GM21423 (cell line): Measurements from ENCODE around the gene SYTL1.

ENCODE experiments used
- ATAC-seq: cut with Tn5 transposase; IDR thresholded peaks from one replicate; pipeline ENCODE4 v1.9.1; 2021; ENCODE audit warnings: mild to moderate bottlenecking, moderate library complexity; ENCODE audit not compliant: unreplicated experiment

The SYTL1 gene

GRCh38 chr1:27363766-27364695, 22.2 kb downstream of the SYTL1 start:
- no peak for ATAC-seq

GRCh38 chr1:27364696-27365371, 23.0 kb downstream of the SYTL1 start:
- no peak for ATAC-seq

- ATAC-seq, result no peak
Observed at GRCh38 chr1:27365372-27366112, 23.7 kb downstream of the SYTL1 start.

- ATAC-seq, result no peak
Observed at GRCh38 chr1:27366113-27366410, 24.2 kb downstream of the SYTL1 start.

GRCh38 chr1:27366411-27367159, 24.8 kb downstream of the SYTL1 start, which contains the start of gene MAP3K6:
Gene MAP3K6 (minus strand): TSS chr1:27366961. CDS start chr1:27366597, 364 bp downstream.
- no peak for ATAC-seq

- ATAC-seq, result no peak
Observed at GRCh38 chr1:27367160-27367650, 25.4 kb downstream of the SYTL1 start.

- ATAC-seq, result no peak
Observed at GRCh38 chr1:27368869-27369582, 27.2 kb downstream of the SYTL1 start.

- ATAC-seq, result no peak
Observed at GRCh38 chr1:27372022-27372807, 30.4 kb downstream of the SYTL1 start.

- no peak for ATAC-seq
Observed at GRCh38 chr1:27372808-27373690, 31.2 kb downstream of the SYTL1 start.

- ATAC-seq, result no peak
Observed at GRCh38 chr1:27374362-27375086, 32.7 kb downstream of the SYTL1 start, which contains the start of gene FCN3. Gene FCN3 (minus strand): TSS chr1:27374824. CDS start chr1:27374818, 6 bp downstream.

- no peak for ATAC-seq
Observed at GRCh38 chr1:27377760-27378495, 36.1 kb downstream of the SYTL1 start.

- no peak for ATAC-seq
Observed at GRCh38 chr1:27379564-27380122, 37.8 kb downstream of the SYTL1 start.

GRCh38 chr1:27380224-27380623, 38.4 kb downstream of the SYTL1 start:
- ATAC-seq, result no peak

- ATAC-seq, result no peak
Observed at GRCh38 chr1:27380766-27381733, 39.2 kb downstream of the SYTL1 start.
